ENCODE measurements around the gene MDFI.

MDFI gene

GRCh38 chr6:41635365-41635764 is 2.9 kb upstream of the MDFI start:
- no peak for DNase-seq

- DNase-seq = no peak
Measured at GRCh38 chr6:41636833-41637193, 1.5 kb upstream of the MDFI start.

GRCh38 chr6:41637194-41638001 is 870 bp upstream of the MDFI start:
- DNase-seq = no peak

GRCh38 chr6:41638935-41639808 is 904 bp downstream of the MDFI start:
- no peak for DNase-seq

GRCh38 chr6:41639809-41640371 is 1.6 kb downstream of the MDFI start:
- no peak for DNase-seq

GRCh38 chr6:41640426-41640825 is 2.2 kb downstream of the MDFI start:
- no peak for DNase-seq

DNA sequence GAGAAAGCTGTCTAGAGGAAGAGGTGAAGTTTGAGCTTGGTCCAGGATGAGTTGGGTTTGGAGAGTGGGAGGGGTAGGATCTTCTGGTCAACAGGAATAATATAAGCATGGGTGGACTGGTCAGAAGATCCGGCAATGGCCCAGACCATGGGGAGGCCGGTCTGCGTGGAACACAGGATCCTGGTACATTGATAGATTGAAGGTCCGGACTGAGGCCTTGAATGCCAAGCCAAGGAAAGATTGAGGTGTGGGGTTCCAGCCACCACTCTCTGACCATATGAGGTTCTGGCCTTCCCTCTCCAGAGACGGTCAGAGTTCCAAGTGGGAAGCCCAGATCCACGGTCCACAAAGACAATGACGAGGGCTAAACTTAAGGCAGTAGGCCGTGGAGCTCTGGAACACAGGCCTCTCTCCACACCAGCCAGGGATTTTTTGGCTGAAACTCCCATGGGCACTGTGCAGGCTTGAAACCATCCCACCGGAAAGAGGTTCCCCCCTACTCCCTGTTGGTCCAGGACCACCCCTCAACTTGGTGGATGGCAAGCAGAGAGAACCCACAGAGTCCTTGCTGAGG is 3.2 kb downstream of the MDFI start:
- no peak for DNase-seq

DNA sequence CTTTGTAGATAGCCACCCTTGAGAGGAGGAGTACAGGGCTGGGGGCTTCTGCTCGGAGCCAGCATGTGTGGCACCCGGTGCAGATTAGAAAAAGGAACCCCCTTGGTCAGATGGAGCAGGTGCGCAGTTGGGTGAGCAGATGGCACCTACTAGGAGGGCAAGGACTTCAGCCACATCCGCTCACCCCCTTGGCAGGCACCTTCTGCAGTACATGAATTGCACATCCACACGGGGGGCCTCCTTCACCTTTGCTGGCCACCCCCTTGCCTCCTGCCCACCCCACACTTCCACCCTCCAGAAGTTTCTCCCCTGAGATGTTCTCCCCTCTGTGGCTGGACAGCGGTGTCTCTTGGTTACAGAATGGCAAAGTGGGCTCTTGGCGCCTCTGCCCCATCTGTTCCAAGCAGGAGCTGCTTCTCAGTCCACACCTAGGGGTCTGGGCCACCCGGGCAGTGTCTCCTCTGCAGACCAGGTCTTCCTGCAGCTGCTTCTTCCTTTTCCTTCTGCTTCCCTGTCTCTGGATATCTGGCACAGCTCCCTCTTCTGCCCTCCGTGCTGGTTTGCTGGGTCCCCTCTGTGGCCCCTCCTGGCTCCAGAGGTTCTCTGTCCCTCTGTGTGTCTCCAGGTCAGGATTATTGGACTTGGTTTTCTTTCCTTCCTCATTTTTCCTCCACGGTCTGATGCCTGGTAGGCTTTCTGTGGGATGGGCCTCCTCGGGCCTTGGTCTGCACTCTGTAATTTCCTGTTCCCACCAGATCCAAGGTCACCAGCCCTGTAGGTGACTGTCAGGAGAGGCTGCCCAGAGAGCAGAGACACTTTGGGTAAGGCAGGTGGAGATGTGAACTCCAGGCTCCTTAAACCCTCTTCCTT is 4.1 kb downstream of the MDFI start:
- no peak for DNase-seq

GRCh38 chr6:41642960-41643898 is 5.0 kb downstream of the MDFI start:
- no peak for DNase-seq

DNA sequence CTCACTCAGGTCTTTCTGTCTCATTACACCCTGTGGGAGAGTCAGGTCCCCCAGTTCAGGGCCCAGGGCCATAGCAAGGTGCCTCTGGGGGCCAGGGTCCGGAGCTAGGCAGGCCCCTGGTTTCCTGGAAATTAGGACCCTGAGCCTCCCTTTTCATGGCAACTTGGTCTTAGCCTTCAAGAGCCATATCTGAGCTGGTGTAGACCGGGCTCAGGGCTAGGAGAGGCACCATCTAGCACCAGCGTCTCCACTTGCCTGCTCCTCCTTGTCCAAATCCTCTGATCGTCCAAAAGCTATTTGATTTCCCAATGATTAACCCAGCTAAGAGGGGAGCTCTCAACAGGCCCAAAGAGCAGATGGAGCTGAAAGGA is 5.6 kb downstream of the MDFI start:
- no peak for DNase-seq

GRCh38 chr6:41644297-41644879 is 6.1 kb downstream of the MDFI start:
- DNase-seq = no peak

- no peak for DNase-seq
Measured at GRCh38 chr6:41645007-41645618, 6.8 kb downstream of the MDFI start.

GRCh38 chr6:41646026-41646795 is 7.9 kb downstream of the MDFI start:
- no peak for DNase-seq

GRCh38 chr6:41647061-41647511 is 8.8 kb downstream of the MDFI start:
- DNase-seq = no peak

- DNase-seq = no peak
Measured at GRCh38 chr6:41648070-41648585, 9.9 kb downstream of the MDFI start.

DNA sequence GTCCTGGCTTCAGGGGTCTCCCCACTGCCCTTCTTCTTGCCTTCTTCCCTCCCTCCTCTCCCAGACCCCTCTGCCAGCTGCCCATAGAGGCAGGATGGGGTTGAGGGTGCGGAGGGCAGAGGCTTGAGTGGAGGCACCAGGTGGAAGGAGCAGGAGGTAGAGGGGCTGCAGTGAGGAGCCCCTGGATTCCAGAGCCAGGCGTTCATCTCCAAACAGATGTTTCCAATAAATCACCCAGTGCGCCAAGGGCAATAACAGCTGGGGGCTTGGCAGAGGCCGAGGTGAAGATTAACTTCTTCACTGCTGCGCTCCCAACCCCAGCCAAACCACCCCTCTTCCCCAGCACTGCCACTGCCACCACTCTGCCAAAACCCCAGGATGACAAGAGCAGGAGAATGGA is 10.7 kb downstream of the MDFI start:
- DNase-seq = no peak

- DNase-seq = no peak
Measured at GRCh38 chr6:41649596-41649995, 11.3 kb downstream of the MDFI start.

DNA sequence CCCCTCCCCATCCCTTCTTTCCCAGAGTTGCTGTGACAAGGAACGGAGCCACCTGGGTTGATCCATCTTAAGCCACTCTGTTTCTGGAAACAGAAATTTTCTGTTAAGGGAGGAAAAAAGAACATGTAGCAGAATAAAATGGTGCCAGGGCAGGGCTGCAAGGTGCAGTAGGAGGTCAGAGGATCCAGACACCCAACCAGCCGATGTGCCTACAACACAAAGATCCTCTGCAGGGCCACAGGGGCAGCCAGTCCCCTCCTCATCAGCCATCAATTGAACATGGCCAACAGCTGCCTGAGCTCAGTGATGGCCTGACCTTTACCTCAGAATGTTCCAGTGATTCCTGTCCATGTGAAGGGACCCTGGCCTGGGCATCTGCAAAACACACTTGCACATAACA is 11.9 kb downstream of the MDFI start:
- DNase-seq = no peak

DNA sequence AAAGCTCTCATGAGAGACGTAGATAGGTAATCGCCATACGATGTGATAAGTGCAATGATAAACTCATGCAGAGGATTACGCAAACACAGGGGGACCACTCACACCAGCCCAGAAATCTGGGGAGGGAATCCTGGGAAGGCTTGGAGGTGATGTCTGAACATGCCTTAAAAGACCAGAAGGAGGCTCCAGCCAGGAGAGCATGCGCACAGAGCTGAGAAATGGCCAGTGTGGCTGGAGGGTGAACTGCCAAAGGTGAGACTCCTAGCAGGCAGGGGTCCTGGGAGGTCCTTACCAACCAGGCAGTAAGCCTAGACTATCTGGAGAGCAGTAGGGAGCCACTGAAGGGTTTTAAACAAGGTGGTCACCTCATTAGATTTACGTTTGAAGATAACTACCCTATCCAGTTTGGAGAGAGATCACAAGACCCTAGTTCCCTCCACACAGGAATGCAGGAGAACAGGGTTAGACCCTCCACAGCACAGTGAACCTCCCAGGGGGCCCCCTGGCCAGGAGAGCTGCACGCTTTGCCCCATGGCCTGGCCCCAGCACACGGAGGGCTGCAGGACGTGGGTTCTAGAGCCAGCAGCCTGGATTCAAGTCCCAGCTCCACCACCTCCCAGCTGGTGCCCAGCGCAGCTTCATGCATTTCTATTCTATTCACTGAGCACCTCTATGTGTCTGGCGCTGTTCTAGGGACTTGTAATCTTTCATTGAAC is 13.1 kb downstream of the MDFI start:
- no peak for DNase-seq

All from NCI-H2081 treated with DMSO at 0.1 percent for 48 hours (cell line).